Endothelial cell of umbilical vein (primary cell): Measurements from ENCODE around the gene RDH14. TPM values are rescaled to one million over a fixed set of nuclear protein-coding genes. Genes with fewer than 3 reads are reported as not detected.

ENCODE experiments used
- BruUV-seq: library from RNA; stranded (reverse); fragments of 400-500 nt; replicated peaks from 2 replicates; lab custom pipeline; 2021; lab: Mats Ljungman, UMichigan
- CTCF ChIA-PET: fragments of 300-600, 350-600 bp; sonication (Branson Sonifier 250); formaldehyde crosslinking; loops from one replicate; lab custom pipeline; 2021; ENCODE audit warnings: antibody characterized with exemption, inconsistent platforms; lab: Charles Lee
- POLR2A ChIA-PET: fragments of 300-600, 350-600 bp; sonication (Branson Sonifier 250); formaldehyde crosslinking; loops from one replicate; lab custom pipeline; 2021; ENCODE audit warnings: antibody characterized with exemption, inconsistent platforms; lab: Charles Lee
- DNase-seq: peaks from one replicate; pipeline ENCODE4 v3.0.0-alpha.2; 2011; ENCODE audit warnings: low read depth, low spot score
- FAIRE-seq: peaks from 2 replicates; lab custom pipeline; 2011; peaks lifted over from hg19 to GRCh38; lab: Jason Lieb, UNC
- H2AFZ ChIP-seq: 2 replicates; pipeline ENCODE4 v1.6.0; 2012; ENCODE audit warnings: low read depth, low read length, control low read depth, inconsistent platforms
- H3K27ac ChIP-seq: 2 replicates; pipeline ENCODE4 v1.5.1; 2011; ENCODE audit warnings: low read depth, mild to moderate bottlenecking, control low read depth, low read length, moderate library complexity; ENCODE audit not compliant: insufficient read depth
- H3K27me3 ChIP-seq, 2 experiments: 2 replicates each; pipeline versions ENCODE4 v1.6.0 to v1.6.1; 2011; ENCODE audit warnings: low read length in 2 of 2, mixed read lengths in 1 of 2; ENCODE audit not compliant: control insufficient read depth in 2 of 2, insufficient read depth in 2 of 2
- H3K36me3 ChIP-seq, 2 experiments: 2 replicates in 1 of 2; 3 replicates in 1 of 2; pipeline ENCODE4 v1.5.1; 2011; ENCODE audit warnings: low read length in 2 of 2, mild to moderate bottlenecking in 1 of 2, moderate library complexity in 1 of 2; ENCODE audit not compliant: control insufficient read depth in 2 of 2, insufficient read depth in 2 of 2; ENCODE audit errors: extremely low read depth in 1 of 2
- H3K4me1 ChIP-seq: 3 replicates; pipeline ENCODE4 v1.5.1; 2011; ENCODE audit warnings: mild to moderate bottlenecking, low read length; ENCODE audit not compliant: control insufficient read depth, insufficient read depth; ENCODE audit errors: extremely low read depth
- H3K4me2 ChIP-seq: 2 replicates; pipeline ENCODE4 v1.6.1; 2011; ENCODE audit warnings: low read length, control low read depth, mixed read lengths; ENCODE audit not compliant: insufficient read depth
- H3K4me3 ChIP-seq, 3 experiments: fragments of 200-600 bp in 1 of 3; sonication (generic), shearing (Covaris generic) in 1 of 3; replicated peaks in 1 of 3; 2 replicates each; pipeline ENCODE4 v1.5.1; 2011 to 2016; ENCODE audit warnings: control low read depth in 3 of 3, low read length in 3 of 3, mild to moderate bottlenecking in 2 of 3, inconsistent platforms in 1 of 3, low read depth in 1 of 3, moderate library complexity in 1 of 3; ENCODE audit not compliant: insufficient read depth in 1 of 3
- H3K79me2 ChIP-seq: 2 replicates; pipeline ENCODE4 v1.6.0; 2012; ENCODE audit warnings: low read length, inconsistent platforms; ENCODE audit not compliant: control insufficient read depth, insufficient read depth
- H3K9ac ChIP-seq: replicated peaks from 2 replicates; pipeline ENCODE3; 2011; ENCODE audit warnings: low read length, control low read depth; ENCODE audit not compliant: insufficient read depth; ENCODE audit errors: extremely low read depth
- H3K9me1 ChIP-seq: replicated peaks from 3 replicates; pipeline ENCODE4 v1.6.0; 2011; ENCODE audit warnings: mild to moderate bottlenecking, low read length; ENCODE audit not compliant: control insufficient read depth, insufficient read depth; ENCODE audit errors: extremely low read depth
- H3K9me3 ChIP-seq: replicated peaks from 2 replicates; pipeline ENCODE4 v1.5.1; 2012; ENCODE audit warnings: low read length, inconsistent platforms; ENCODE audit not compliant: control insufficient read depth, insufficient read depth
- H4K20me1 ChIP-seq: replicated peaks from 2 replicates; pipeline ENCODE3; 2011; ENCODE audit warnings: mild to moderate bottlenecking, low read length; ENCODE audit not compliant: control insufficient read depth, insufficient read depth; ENCODE audit errors: extremely low read depth
- CTCF ChIP-seq, 2 donors: IDR thresholded peaks; 1 replicate in 1 of 2; 2 replicates in 1 of 2; pipeline ENCODE4 v1.5.1; 2011; ENCODE audit warnings: low read length in 2 of 2, mild to moderate bottlenecking in 2 of 2, moderate library complexity in 2 of 2, control low read depth in 1 of 2, inconsistent platforms in 1 of 2, low read depth in 1 of 2; ENCODE audit not compliant: insufficient read depth in 1 of 2; ENCODE audit errors: extremely low read depth in 1 of 2
- EZH2 ChIP-seq: IDR thresholded peaks from 2 replicates; pipeline ENCODE4 v1.6.1; 2012; ENCODE audit warnings: borderline replicate concordance, low read depth, mild to moderate bottlenecking, moderate library complexity, low read length, inconsistent platforms; ENCODE audit not compliant: severe bottlenecking
- FOS ChIP-seq: IDR thresholded peaks from 2 replicates; pipeline ENCODE4 v1.6.1; 2011; ENCODE audit warnings: mild to moderate bottlenecking, low read length, moderate library complexity, borderline replicate concordance; ENCODE audit not compliant: insufficient read depth
- GATA2 ChIP-seq: IDR thresholded peaks from 2 replicates; pipeline ENCODE4 v1.7.0; 2011; ENCODE audit warnings: low read depth, mild to moderate bottlenecking, moderate library complexity, mixed read lengths, low read length; ENCODE audit not compliant: insufficient read length, insufficient read depth
- JUN ChIP-seq: IDR thresholded peaks from 2 replicates; pipeline ENCODE4 v1.6.1; 2011; ENCODE audit warnings: borderline replicate concordance, low read depth; ENCODE audit not compliant: insufficient read length, insufficient read depth
- MYC ChIP-seq: IDR thresholded peaks from one replicate; pipeline ENCODE4 v1.6.1; 2011; ENCODE audit warnings: mild to moderate bottlenecking, low read depth, low read length
- POLR2AphosphoS5 ChIP-seq: IDR thresholded peaks from 2 replicates; pipeline ENCODE4 v1.6.1; 2012; ENCODE audit warnings: low read depth, mild to moderate bottlenecking, control low read depth, low read length, moderate library complexity; ENCODE audit not compliant: insufficient read depth
- dilution Hi-C: fragments of 300-500 bp; cut with MboI; formaldehyde crosslinking; loops from one replicate; pipeline ENCODE4 v1.15.0; 2019; ENCODE audit warnings: low sequenced_read_pairs; ENCODE audit not compliant: extremely low pct_ligation_motif_present
- intact Hi-C: fragments of 100-400 bp; cut with micrococcal nuclease; formaldehyde crosslinking; loops from one replicate; pipeline ENCODE4 v1.10.0; 2022
- polyA plus RNA-seq, 4 experiments: library from polyadenylated mRNA; depleted of rRNA in 3 of 4; stranded (reverse) in 3 of 4; unstranded in 1 of 4; fragments of >200 nt; gene quantifications; 2 replicates each; pipeline versions ENCODE4 v1.2.1 to v1.2.3, GENCODE V29; 2011 to 2012; ENCODE audit warnings: missing spikeins in 1 of 4
- total RNA-seq: library from RNA; stranded (reverse); gene quantifications from 2 replicates; pipeline ENCODE4 v1.2.3, GENCODE V29; 2021

The RDH14 gene
- total and polyA plus RNA-seq, 2 donors (not counting 3 experiments of a cell fraction or from before 2014, with no cell fraction given), result 8.8 to 12.4 TPM

- H4K20me1 ChIP-seq, result no peaks in the 10 kb centered on the region
- no peaks in the 10 kb centered on the region for H3K9me1 ChIP-seq
- FAIRE-seq (no peak), DNase-seq (no peak)
- H3K9ac ChIP-seq, result no peak overlapping the region
- no peaks in the 10 kb centered on the region for H3K79me2 ChIP-seq
- no peak overlapping the region for H3K4me2 ChIP-seq
- no peak overlapping the region for H3K27ac ChIP-seq
- peaks cover 5 to 8% of the 10 kb centered on the region in 2 experiments for H3K36me3 ChIP-seq
- dilution Hi-C loops, result no loop called here
- TF ChIP-seq GATA2 (peak; percentile 29), POLR2AphosphoS5 (no peak), EZH2 (no peak), MYC (no peak), CTCF (IDR thresholded peaks at IDR 0.05; ENCODE audit: extremely low read depth in 1 of 2, insufficient read depth in 1 of 2, low read depth in 1 of 2, low read length in 2 of 2) (no peak), JUN (no peak), FOS (no peak)
- intact Hi-C loops, result no loop called here
- ChIA-PET CTCF (no interaction called here), POLR2A (no interaction called here)
- H3K27me3 ChIP-seq, result no peaks in the 10 kb centered on the region
- H3K9me3 ChIP-seq, result no peaks in the 10 kb centered on the region
- H2AFZ ChIP-seq, result no peak overlapping the region
- H3K4me1 ChIP-seq, result peaks cover 23% of the 10 kb centered on the region
- BruUV-seq, result no TSS peak
- no peak overlapping the region for H3K4me3 ChIP-seq
Observed at GRCh38 chr2:18550433-18550832, 10.0 kb downstream of the RDH14 start.
